GM04503 (cell line): Measurements from ENCODE around the gene TBC1D5.
"Not testable (repeated sequence)": the region's sequence is repeated elsewhere in the genome, so short reads cannot be mapped to it uniquely, and the experiment has no call there.

ENCODE experiments used
- DNase-seq: peaks from one replicate; pipeline ENCODE4 v3.0.0-alpha.2; 2012; ENCODE audit warnings: low read depth

The TBC1D5 gene

DNA sequence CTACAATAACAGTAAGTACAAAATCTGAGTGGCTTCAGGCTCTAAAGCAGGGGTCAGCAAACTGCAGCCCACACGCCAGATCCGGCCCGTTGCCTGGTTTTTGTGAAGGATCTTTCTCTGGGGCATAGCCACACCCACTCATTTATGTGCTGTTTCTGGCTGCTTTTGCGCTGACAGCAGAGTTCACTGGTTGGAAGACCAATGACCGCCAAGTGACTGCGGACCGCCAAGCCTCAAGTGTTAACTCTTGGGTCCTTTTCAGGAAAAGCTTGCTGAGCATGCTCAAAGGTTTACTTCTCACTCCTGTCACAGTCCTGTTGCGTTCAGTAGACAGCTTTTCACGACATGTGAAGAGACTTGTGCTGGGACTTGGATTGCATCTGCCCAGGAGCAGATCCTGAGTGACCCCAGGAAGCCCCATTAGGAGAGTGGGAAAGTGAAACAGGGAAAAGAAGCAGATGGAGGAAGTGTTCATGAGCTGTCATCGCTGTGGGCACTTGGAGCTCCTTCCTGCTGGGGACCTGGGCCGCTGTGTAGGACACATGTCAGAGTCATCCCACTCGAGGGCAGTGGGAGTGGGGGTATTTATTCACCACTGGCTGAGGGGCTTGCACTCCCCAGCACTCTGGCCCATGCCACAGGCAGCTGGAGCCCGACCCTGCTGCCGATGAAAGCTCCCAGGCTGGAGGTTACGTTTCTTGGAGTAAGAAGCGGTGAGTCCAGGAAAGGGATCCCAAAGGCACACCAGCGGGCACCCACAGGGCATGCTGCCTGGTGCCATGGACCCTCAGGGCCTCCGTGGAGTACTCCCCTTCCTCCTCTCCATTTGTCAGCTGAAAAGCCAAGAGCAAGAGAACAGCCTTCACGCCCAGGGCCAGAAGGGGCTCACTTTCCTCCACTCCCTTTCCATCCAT is 608.5 kb downstream of the TBC1D5 start:
- no peak for DNase-seq

GRCh38 chr3:17132286-17133115 is 609.9 kb downstream of the TBC1D5 start:
- no peak for DNase-seq

DNA sequence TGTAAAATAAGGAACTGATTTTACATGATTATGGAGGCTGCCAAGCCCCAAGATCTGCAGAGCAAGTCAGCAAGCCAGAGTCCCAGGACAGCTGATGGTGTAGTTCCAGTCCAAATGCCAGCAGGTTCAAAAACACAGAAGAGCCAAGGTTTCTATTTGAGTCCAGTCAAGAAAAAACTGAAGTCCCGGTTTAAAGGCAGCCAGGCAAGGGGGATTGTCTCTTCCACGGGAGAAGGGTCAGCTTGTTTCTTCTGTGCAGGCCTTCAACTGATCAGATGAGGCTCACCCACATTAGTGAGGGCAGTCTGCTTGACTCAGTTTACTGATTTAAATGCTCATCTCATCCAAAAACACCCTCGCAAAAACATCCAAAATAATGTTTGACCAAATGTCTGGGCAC is 611.5 kb downstream of the TBC1D5 start:
- DNase-seq, result no peak

DNA sequence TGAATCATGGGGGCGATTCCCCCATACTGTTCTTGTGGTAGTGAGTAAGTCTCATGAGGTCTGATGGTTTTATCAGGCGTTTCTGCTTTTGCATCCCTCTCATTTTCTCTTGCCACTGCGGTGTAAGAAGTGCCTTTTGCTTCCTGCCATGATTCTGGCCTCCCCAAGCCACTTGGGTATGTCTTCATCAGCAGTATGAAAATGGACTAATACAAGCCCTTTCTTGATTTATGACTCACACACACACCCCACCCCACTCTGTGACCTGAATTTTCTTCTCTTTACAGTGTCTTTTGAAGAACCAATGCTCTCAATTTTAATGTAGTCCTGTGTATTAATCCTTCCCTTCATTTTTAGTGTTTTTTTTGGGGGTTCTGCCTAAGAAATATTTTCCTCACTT is 612.9 kb downstream of the TBC1D5 start:
- DNase-seq, result no peak

DNA sequence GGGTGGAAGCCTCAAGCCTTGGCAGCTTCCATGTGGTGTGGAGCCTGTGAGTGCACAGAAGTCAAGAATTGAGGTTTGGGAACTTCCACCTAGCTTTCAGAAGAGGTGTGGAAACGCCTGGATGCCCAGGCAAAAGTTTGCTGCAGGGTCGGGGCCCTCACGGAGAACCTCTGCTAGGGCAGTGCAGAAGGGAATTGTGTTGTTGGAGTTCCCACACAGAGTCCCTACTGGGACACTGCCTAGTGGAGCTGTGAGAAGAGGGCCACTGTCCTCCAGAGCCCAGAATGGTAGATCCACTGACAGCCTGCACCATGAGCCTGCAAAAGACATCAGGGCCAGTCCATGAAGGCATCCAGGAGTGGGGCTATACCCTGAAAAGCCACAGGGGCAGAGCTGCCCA is 613.8 kb downstream of the TBC1D5 start:
- not testable (repeated sequence) for DNase-seq

GRCh38 chr3:17125738-17126442 is 616.5 kb downstream of the TBC1D5 start:
- DNase-seq, result no peak

- DNase-seq, result no peak
Observed at GRCh38 chr3:17122758-17123157, 619.7 kb downstream of the TBC1D5 start.

GRCh38 chr3:17121336-17121735 is 621.1 kb downstream of the TBC1D5 start:
- no peak for DNase-seq

- no peak for DNase-seq
Observed at GRCh38 chr3:17120115-17120514, 622.3 kb downstream of the TBC1D5 start.

DNA sequence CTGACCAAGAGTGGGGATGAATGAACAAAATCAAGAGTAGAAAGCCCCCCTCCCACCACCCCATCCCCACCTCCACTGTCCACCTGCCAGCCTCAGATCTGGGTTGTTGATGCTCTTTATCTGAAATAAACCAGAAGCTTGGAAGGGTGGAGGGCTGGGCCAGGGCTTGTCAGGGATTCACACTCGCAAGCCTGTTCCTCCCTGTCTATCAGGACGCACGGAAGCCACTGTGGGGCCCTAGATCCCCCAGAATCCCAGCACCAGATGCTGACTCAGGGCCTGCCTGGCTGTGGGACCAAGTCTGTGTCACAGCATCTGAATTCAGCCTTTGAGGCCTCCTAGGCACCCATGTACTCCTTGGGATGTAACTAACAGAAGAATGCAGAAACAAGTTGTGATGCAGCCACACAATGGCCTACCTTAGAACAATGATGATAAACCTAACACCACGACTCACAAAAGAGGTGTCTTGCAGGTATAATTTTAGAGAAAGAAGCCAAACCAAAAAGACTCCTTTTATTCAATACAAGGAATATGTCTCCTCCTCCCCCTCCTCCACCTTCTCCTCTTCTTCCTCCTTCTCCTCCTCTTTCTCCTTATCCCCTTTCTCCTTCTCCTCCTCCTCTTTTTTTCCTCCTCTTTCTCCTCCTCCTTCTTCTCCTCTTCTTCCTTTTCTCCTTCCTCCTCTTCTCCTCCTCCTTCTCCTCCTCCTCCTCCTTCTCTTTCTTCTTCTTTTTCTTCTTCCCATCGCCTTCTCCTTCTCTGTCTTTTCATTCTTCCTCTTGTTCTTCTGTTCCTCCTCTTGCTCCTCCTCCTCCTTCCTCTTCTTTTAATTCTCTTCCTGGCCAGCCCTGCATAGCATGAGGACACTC is 623.0 kb downstream of the TBC1D5 start:
- DNase-seq, result no peak

- DNase-seq, result no peak
Observed at GRCh38 chr3:17118771-17119170, 623.7 kb downstream of the TBC1D5 start.

DNA sequence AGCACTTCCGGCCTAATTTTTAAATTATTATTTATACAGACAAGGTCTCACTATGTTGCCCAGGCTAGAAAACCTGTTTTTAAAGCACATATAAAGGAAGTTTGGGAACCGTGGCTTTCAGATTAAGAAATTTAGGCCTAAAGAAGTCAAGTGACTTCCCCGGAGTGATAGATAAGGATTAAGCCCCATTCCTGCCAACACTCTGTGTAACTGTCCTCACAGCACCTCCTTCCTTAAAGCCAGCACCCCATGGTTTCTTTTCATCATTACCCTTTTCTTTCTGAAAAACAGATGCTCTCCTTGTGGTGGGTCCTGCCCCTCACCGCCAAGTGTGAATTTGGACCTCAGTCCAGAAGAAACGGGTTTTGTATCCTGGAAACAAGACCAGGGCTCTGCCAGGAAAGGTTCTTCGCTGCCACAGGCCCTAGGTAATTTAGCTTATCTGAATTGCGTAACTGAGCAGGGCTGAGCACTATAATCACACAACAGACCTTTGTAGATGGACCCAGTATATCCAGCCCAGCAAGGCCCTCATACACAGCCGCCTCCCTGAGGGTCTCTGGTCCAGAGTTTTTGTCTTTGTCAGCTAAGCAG is 626.3 kb downstream of the TBC1D5 start:
- no peak for DNase-seq

DNA sequence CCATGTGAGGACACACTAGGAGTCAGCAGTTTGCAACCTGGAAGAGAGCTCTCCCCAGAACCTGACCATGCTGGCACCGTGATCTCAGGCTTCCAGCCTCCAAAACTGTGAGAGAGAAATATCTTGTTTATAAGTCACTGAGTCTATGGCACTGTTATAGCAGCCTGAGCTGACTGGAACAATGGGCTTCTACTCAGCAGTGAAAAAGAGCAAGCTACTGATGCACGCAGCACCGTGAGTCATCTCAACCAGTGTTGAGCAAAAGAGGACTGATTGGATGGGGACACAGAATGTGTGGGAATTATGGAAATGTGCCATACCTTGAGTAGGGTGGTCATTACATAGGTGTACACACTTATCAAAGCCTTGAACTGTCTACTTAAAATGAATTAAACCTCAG is 627.2 kb downstream of the TBC1D5 start:
- DNase-seq, result no peak

GRCh38 chr3:17111586-17111985 is 630.8 kb downstream of the TBC1D5 start:
- no peak for DNase-seq

GRCh38 chr3:17110660-17111396 is 631.6 kb downstream of the TBC1D5 start:
- no peak for DNase-seq
